Osteoblast (primary cell): ENCODE measurements around the gene CTDSP2. TPM values are rescaled to one million over a fixed set of nuclear protein-coding genes. Genes with fewer than 3 reads are reported as not detected.

Experiments used
- DNase-seq: peaks from one replicate; pipeline ENCODE4 v3.0.0; 2011; ENCODE audit warnings: low spot score, mixed read lengths; ENCODE audit not compliant: insufficient read length; ENCODE audit errors: missing footprints
- H2AFZ ChIP-seq: 2 replicates; pipeline ENCODE4 v1.6.0; 2011; ENCODE audit warnings: mild to moderate bottlenecking, low read length
- H3K27ac ChIP-seq: 2 replicates; pipeline ENCODE4 v1.5.1; 2011; ENCODE audit warnings: mild to moderate bottlenecking, low read depth, low read length, moderate library complexity
- H3K27me3 ChIP-seq: 2 replicates; pipeline ENCODE4 v1.6.0; 2012; ENCODE audit warnings: mild to moderate bottlenecking, control low read depth, inconsistent platforms, low read length, moderate library complexity; ENCODE audit not compliant: insufficient read depth
- H3K36me3 ChIP-seq: 2 replicates; pipeline ENCODE4 v1.5.1; 2011; ENCODE audit warnings: mild to moderate bottlenecking, low read length, control low read depth, moderate library complexity; ENCODE audit not compliant: insufficient read depth
- H3K4me1 ChIP-seq: 2 replicates; pipeline ENCODE4 v1.5.1; 2011; ENCODE audit warnings: mild to moderate bottlenecking, low read length, control low read depth, moderate library complexity; ENCODE audit not compliant: insufficient read depth
- H3K4me2 ChIP-seq: 2 replicates; pipeline ENCODE4 v1.6.0; 2011; ENCODE audit warnings: mild to moderate bottlenecking, low read length; ENCODE audit not compliant: insufficient read depth
- H3K4me3 ChIP-seq: fragments of 200-600 bp; sonication (generic); 3 replicates; pipeline ENCODE4 v1.5.1; 2012; ENCODE audit warnings: mild to moderate bottlenecking, low read length, inconsistent platforms; ENCODE audit not compliant: insufficient read depth
- H3K79me2 ChIP-seq: 2 replicates; pipeline ENCODE4 v1.6.0; 2012; ENCODE audit warnings: mild to moderate bottlenecking, low read length, control low read depth, inconsistent platforms; ENCODE audit not compliant: insufficient read depth
- H3K9me3 ChIP-seq: 2 replicates; pipeline ENCODE4 v1.5.1; 2011; ENCODE audit warnings: low read depth, low read length, control low read depth
- H4K20me1 ChIP-seq: 2 replicates; pipeline ENCODE4 v1.6.0; 2012; ENCODE audit warnings: mild to moderate bottlenecking, low read length, control low read depth; ENCODE audit not compliant: insufficient read depth
- total RNA-seq: library from RNA; depleted of rRNA; stranded (reverse); fragments of >200 nt; gene quantifications from 2 replicates; pipeline ENCODE4 v1.2.3, GENCODE V29; 2012
- TF ChIP-seq, protein P1 (sequence below): IDR thresholded peaks from 2 replicates; pipeline ENCODE4 v1.5.1; 2011; ENCODE audit warnings: mild to moderate bottlenecking, low read depth, low read length, moderate library complexity; ENCODE audit errors: extremely low read depth

The CTDSP2 gene
- total RNA-seq, 1 donor = 116 TPM

- Histone ChIP-seq H3K36me3 (peaks cover 50% of the 10 kb centered on the region), H2AFZ (no peak overlapping the region), H3K4me1 (no peaks in the 10 kb centered on the region), H3K4me2 (no peak overlapping the region), H3K27ac (no peak overlapping the region), H3K79me2 (peaks cover 4% of the 10 kb centered on the region), H3K27me3 (no peaks in the 10 kb centered on the region), H3K4me3 (no peak overlapping the region), H4K20me1 (no peaks in the 10 kb centered on the region), H3K9me3 (no peaks in the 10 kb centered on the region)
- no peak for DNase-seq
- TF ChIP-seq, protein P1, sequence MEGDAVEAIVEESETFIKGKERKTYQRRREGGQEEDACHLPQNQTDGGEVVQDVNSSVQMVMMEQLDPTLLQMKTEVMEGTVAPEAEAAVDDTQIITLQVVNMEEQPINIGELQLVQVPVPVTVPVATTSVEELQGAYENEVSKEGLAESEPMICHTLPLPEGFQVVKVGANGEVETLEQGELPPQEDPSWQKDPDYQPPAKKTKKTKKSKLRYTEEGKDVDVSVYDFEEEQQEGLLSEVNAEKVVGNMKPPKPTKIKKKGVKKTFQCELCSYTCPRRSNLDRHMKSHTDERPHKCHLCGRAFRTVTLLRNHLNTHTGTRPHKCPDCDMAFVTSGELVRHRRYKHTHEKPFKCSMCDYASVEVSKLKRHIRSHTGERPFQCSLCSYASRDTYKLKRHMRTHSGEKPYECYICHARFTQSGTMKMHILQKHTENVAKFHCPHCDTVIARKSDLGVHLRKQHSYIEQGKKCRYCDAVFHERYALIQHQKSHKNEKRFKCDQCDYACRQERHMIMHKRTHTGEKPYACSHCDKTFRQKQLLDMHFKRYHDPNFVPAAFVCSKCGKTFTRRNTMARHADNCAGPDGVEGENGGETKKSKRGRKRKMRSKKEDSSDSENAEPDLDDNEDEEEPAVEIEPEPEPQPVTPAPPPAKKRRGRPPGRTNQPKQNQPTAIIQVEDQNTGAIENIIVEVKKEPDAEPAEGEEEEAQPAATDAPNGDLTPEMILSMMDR = no peak
These were observed 45.6 kb downstream of the CTDSP2 start for GRCh38 chr12:57800965-57801364.

GRCh38 chr12:57797933-57798332 lies 48.6 kb downstream of the CTDSP2 start:
- TF ChIP-seq, protein P1 = no peak
- H3K9me3 ChIP-seq = no peaks in the 10 kb centered on the region

DNA sequence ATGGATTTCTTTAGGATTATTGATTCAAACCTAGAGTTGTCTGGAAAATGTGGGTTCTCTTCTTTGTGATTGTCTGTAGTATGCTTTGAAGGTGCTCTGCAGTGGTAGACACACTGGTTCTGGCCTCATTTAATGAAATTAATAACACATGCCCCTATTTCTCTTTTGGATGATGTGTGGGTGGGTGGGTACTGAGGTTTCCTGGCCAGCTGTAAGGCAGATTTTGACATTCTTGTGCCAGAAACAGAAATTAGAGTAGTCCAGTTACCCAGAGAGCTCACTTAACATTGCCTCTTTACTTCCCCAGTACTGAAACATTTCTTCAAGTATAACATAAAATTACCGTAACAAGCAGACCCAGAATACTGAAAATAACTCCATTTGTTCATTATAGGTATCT lies 49.5 kb downstream of the CTDSP2 start:
- H2AFZ ChIP-seq = no peak overlapping the region
- H3K36me3 ChIP-seq = peaks cover 61% of the 10 kb centered on the region
- no peak overlapping the region for H3K27ac ChIP-seq
- no peaks in the 10 kb centered on the region for H3K9me3 ChIP-seq
- H3K79me2 ChIP-seq = peaks cover 12% of the 10 kb centered on the region
- H3K4me3 ChIP-seq = no peak overlapping the region
- H3K27me3 ChIP-seq = no peaks in the 10 kb centered on the region
- DNase-seq = no peak
- H3K4me2 ChIP-seq = no peak overlapping the region
- TF ChIP-seq, protein P1 = no peak
- no peaks in the 10 kb centered on the region for H4K20me1 ChIP-seq
- peaks cover 13% of the 10 kb centered on the region for H3K4me1 ChIP-seq

More at GRCh38 chr12:57797933-57798332, 48.6 kb downstream of the CTDSP2 start:
- Histone ChIP-seq H3K4me3 (no peak overlapping the region), H2AFZ (no peak overlapping the region), H3K27ac (no peak overlapping the region), H4K20me1 (no peaks in the 10 kb centered on the region), H3K4me1 (peaks cover 13% of the 10 kb centered on the region), H3K79me2 (peaks cover 12% of the 10 kb centered on the region), H3K27me3 (no peaks in the 10 kb centered on the region), H3K4me2 (no peak overlapping the region), H3K36me3 (peaks cover 60% of the 10 kb centered on the region)
- DNase-seq = no peak

GRCh38 chr12:57795354-57795753 lies 51.2 kb downstream of the CTDSP2 start:
- DNase-seq = no peak
- Histone ChIP-seq H4K20me1 (no peaks in the 10 kb centered on the region), H2AFZ (no peak overlapping the region), H3K36me3 (peaks cover 65% of the 10 kb centered on the region), H3K27ac (peak overlapping the region; percentile 56), H3K4me2 (no peak overlapping the region), H3K27me3 (no peaks in the 10 kb centered on the region), H3K4me1 (peaks cover 13% of the 10 kb centered on the region), H3K79me2 (peaks cover 12% of the 10 kb centered on the region), H3K9me3 (no peaks in the 10 kb centered on the region), H3K4me3 (no peak overlapping the region)
- TF ChIP-seq, protein P1 = no peak
